GM21526 (cell line): ENCODE results near the gene LRRC73.
"Not testable (repeated sequence)": the region's sequence is repeated elsewhere in the genome, so short reads cannot be mapped to it uniquely, and the experiment has no call there.

ENCODE experiments used
- ATAC-seq: cut with Tn5 transposase; IDR thresholded peaks from one replicate; pipeline ENCODE4 v1.9.1; 2021; ENCODE audit warnings: moderate library complexity; ENCODE audit not compliant: unreplicated experiment, low FRiP score

Gene LRRC73

DNA sequence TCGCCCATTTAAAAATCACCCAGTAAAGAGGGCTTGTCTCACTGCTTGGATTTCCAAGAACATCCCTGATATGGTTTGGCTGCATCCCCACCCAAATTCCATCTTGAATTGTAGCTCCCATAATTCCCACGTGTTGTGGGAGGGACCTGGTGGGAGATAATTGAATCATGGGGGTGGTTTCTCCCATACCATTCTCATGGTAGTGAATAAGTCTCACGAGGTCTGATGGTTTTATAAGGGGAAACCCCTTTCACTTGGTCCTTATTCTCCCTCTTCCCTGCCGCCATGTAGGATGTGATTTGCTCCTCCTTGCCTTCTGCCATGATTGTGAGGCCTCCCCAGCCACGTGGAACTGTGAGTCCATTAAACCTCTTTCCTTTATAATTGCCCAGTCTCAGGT, 42.9 kb downstream of the LRRC73 start:
- ATAC-seq: not testable (repeated sequence)

GRCh38 chr6:43465948-43466347, 44.2 kb downstream of the LRRC73 start:
- ATAC-seq: no peak

- ATAC-seq: no peak
These were observed 45.8 kb downstream of the LRRC73 start for GRCh38 chr6:43464337-43464736.

- ATAC-seq: no peak
These were observed 48.2 kb downstream of the LRRC73 start for GRCh38 chr6:43461936-43462335.

GRCh38 chr6:43460032-43460431, 50.1 kb downstream of the LRRC73 start:
- ATAC-seq: no peak

GRCh38 chr6:43459535-43459934, 50.6 kb downstream of the LRRC73 start:
- no peak for ATAC-seq

- ATAC-seq: not testable (repeated sequence)
These were observed 52.0 kb downstream of the LRRC73 start for GRCh38 chr6:43458154-43458553.

- no peak for ATAC-seq
These were observed 52.5 kb downstream of the LRRC73 start for GRCh38 chr6:43457643-43458042.
